DMS 273 (cell line): Measurements from ENCODE around the gene UQCC5.

Experiments used
- DNase-seq: peaks from one replicate; lab custom pipeline; 2025; ENCODE audit not compliant: unreplicated experiment; lab: John Stamatoyannopoulos, UW

The UQCC5 gene

DNA sequence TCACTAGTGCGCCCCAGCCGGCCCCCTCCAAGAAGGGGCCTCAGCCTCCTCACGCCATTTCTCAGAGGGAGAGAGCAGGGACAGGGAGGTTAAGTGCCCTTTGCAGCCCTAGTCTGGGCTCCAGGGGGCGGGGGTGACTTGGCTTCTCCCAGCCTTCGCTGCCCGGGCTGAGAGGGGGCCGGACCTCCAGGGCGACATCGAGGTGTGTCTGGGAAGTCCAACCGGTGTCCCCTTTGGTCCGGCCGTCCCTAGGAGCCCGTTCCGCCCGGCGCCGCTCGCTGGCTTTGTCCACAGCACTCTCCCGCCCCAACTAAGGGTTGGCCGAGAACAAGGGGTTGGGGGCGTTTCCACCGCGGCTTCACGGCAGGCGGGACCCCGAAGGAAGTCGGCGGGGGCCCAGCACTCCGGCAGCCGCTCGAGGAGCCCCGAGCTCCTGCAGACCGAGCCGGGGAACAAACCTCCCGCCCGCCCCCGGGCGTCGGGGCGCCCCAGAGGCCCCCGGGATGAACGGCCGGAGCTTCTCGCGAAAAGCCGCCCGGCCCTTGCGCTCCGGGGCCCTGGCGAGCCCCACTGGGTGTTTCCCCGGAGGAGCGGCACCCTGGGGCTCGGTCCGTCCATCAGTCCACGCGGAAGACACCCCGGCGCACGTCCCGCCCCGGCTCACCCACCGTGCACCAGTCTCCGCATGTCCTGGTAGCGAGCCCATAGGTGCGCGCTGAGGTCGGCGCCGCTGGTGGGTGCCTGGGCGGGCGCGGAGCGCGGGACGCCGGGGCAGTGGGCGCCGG, 3.4 kb upstream of the UQCC5 start:
- peak; percentile 52 for DNase-seq

DNA sequence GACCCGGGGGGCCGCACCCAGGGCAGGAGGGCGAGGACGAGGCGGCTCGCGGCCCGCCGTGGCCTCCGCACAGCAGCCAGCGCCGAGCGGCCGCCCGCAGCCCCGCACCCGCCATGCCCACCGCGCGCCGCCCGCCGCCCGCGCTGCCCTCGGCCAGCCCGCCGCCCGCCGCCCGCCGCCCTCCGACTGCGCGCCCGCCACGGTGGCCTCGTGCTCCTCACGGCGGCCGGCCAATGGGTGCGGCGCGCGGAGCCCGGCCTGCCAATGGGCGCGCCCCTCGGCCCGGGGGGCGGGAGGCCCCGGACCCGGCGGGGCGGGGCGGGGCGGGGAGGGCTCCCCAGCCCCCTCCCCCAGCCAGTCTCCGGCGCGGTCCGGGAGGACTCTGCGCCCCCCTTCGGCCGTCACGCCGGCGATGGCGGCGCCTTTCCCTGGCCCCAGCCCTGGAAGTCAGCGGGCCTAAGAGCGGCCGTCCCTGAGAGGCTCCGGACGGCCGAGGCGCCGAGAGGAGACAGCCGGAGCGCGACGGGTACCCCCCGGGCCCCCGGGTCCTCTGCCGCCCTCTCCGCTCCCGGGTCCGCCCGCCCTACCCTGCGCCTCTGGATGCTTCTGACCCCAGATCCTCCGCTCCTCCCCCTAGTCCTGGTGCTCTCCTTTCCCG, 2.7 kb upstream of the UQCC5 start, which contains the start of gene NT5DC2:
Gene NT5DC2 (minus strand): TSS at position 235 of the 658 bp plus-strand sequence. CDS start 120 bp downstream, at position 115.
- DNase-seq, result peak; percentile 89

- peak; percentile 15 for DNase-seq
These were observed 1.9 kb upstream of the UQCC5 start for GRCh38 chr3:52534281-52535183.

GRCh38 chr3:52535411-52536111, 844 bp upstream of the UQCC5 start:
- peak; percentile 23 for DNase-seq

DNA sequence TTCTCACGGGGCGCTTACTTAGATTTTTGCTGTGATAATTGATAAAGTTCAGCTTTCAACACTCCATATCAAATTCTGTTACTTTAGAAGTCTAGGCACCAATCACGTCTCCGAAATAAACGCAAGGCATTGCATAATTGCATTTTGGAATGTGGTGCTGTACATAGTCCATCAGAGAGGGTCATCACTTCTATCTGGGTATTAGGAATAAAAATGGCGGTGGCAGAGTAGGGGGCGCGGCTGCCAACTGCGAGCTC, 365 bp upstream of the UQCC5 start:
- DNase-seq, result no peak

GRCh38 chr3:52537165-52537620, 788 bp downstream of the UQCC5 start:
- no peak for DNase-seq

- no peak for DNase-seq
These were observed 1.5 kb downstream of the UQCC5 start for GRCh38 chr3:52537726-52538421.

- no peak for DNase-seq
These were observed 2.7 kb downstream of the UQCC5 start for GRCh38 chr3:52539010-52539653.

DNA sequence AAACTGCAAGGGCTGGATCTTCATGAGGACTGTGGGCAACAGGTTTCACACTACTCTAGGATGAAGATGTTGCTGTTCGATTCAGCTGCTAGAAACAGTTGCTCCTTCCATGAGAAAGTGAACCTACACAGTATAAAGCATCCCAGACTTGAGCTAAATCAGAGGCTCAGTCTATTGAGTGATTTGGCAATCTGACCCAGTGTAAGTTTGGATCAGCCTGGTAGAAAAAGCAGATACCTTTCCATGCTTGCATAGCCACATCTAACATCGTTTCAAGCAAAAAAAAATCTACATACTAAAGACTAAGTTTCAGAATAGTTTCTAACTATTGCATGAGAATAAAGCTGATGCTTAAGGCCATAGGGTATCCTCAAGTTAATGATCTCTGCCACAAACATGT, 4.6 kb downstream of the UQCC5 start:
- no peak for DNase-seq

DNA sequence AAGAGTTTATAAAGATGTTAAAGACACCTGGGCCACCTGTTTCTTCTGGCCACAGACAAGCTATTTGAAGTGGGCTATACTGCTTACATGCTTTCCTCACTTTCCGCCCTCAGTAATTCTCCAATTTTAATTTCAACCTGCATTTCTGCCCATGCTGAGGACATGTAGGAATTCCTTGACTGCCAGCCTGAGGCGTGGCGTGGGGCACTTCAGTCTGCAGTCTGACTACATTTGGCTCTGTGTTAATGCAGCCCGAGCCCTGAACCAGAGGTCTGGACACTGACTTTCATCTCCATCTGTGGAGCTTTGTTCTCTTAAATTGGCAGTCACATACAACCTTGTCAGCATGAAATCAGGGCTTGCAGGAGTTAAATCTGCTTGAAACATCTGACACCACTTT, 8.5 kb downstream of the UQCC5 start:
- peak; percentile 21 for DNase-seq

GRCh38 chr3:52546111-52546901, 9.9 kb downstream of the UQCC5 start:
- no peak for DNase-seq

- peak; percentile 11 for DNase-seq
These were observed 10.7 kb downstream of the UQCC5 start for GRCh38 chr3:52547143-52547542.

DNA sequence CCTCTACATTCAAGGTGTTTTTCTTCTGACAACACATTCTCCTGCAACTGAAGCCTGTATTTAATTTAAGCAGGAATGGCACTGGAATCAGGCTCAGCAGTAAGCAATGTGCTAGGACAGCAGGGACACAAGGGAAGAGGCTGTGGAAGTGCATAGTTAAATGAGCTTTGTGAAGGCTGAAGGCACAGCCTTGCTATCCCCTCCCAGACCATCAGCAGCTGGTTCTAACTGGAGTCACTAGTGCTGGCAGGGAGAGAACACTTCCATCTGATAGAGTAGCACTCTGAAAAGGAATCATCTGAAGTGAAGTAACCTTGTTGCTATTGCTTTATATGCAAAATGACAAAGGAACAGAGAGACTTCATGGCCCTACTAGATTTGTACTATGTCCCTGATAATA, 14.7 kb downstream of the UQCC5 start:
- no peak for DNase-seq

GRCh38 chr3:52552089-52552488, 15.7 kb downstream of the UQCC5 start:
- no peak for DNase-seq

DNA sequence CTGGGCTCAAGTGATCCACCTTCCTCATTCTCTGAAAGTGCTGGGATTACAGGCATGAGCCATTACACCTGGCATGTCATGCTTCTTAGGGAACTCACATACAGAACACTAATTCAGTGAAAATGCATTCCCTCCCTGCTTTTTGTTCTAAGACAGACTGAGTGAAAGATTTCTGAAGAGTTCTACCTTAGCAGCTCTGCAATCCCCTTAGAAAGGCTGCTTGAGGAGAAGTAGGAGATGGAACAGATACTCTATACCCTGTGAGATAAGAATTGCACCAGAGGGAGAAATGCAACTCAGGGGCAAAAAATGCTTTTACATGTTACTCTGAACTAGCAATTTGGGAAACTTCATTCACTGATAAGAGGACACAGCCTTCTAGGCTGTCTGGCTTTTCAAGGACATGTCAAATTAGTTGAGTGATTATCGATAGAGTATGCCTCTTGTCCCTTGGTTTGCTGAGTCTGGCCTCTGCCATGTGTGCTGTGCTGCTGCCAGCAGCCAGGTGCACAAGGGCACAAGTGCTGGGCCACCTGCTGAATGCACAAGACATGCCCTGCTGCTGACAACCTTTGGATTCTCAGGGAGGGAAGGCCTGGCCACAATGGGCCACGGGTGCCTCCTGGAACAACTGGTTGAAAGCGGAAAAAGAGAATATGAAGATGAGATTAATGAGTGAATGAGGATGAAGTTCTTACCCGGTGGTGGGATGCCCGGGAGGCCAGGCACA, 17.8 kb downstream of the UQCC5 start:
- DNase-seq, result no peak

- no peak for DNase-seq
These were observed 18.7 kb downstream of the UQCC5 start for GRCh38 chr3:52555056-52555455.

DNA sequence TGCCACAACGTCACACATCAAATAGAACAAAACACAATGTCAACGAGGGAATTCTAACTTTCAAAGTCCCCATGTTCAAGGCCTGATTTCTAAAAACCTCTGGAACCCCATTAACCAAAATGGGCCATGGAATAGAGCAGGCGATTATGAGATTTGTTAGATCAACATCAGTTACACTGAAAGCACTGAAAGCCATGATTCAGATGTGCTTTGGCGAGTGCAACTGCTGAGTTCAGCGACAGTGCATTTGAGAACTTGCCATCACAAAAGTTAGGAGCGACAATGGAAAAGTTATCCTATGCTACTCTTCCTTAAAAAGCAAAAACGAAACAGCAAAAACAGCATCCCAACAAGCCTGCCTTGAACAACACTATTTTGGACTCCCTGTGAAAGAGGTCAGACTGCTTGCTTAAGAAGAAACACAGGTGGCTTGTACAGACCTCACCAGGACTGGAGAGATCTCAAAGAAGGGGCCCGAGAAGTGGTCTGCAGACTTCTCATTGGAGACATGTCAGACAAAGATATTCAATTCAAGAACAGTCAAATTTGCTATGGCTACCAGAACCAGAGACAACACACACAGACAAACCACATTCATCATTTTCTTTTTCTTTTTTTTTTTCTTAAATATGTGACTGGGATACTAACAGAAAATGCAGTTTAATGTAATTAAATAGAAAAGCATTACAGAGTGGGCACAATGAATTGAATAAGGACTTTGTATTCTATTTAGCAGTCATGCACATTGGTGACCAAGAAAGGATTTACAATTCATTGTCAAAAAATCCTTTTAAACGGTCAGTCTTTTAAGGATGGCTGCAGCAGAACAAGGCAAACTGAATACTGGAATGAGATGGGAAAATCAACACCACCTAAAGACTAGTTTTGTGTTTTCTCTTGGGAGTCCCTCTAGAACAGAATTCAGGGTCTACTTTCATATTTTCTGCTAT, 20.9 kb downstream of the UQCC5 start:
- no peak for DNase-seq
